Activated CD8-positive, alpha-beta memory T cell treated with anti-CD3 and anti-CD28 coated beads, Interleukin-2, amount 50 U/mL, for 48 hours (primary cell): ENCODE data around the gene MEX3B.
"Not testable (repeated sequence)": the region's sequence is repeated elsewhere in the genome, so short reads cannot be mapped to it uniquely, and the experiment has no call there.

Experiments
- DNase-seq: peaks from one replicate; pipeline ENCODE4 v3.0.0-alpha.2; 2020

Gene MEX3B

GRCh38 chr15:82047453-82048400, 1.9 kb upstream of the MEX3B start:
- no peak for DNase-seq

DNA sequence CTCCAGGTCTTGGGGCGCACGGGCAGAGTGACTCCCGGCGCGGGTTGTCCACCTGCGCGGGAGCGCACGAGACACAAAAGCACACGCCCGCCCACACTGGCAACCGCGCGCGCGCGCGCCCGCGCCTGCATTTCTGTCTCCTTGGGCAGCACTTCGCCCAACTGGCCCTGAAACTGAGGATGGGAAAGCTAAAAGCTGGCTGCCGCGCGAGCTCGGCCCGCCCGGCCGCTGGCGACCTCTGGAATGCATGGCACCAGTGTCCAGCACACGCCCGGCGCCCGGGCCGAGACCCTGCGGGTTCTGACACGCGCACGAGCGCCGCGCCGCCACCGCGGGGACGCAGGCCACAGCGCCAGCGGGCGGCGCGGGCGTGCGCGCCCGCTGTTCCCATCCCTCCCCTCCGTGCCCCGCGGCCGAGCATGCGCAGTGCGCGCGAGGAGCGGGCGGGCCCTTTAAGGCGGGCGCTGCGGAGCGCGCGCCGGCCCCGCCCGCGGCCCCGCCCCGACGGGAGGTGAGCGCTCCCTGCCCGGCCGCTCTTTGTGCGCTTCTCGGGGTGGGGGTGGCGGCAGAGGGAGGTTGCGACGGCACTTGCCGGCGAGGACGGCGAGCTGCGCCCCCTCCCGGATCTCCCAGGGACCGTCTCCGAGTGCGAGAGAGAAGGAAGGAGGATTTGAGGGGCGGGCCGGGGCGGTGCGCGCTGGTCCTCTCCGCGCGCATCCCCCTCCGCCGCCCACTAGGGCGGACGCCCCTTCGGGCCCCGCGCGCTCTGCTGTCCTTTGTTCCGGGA, 1.0 kb upstream of the MEX3B start:
- DNase-seq: peak; percentile 93

GRCh38 chr15:82045179-82045891, 483 bp downstream of the MEX3B start:
- peak; percentile 64 for DNase-seq

DNA sequence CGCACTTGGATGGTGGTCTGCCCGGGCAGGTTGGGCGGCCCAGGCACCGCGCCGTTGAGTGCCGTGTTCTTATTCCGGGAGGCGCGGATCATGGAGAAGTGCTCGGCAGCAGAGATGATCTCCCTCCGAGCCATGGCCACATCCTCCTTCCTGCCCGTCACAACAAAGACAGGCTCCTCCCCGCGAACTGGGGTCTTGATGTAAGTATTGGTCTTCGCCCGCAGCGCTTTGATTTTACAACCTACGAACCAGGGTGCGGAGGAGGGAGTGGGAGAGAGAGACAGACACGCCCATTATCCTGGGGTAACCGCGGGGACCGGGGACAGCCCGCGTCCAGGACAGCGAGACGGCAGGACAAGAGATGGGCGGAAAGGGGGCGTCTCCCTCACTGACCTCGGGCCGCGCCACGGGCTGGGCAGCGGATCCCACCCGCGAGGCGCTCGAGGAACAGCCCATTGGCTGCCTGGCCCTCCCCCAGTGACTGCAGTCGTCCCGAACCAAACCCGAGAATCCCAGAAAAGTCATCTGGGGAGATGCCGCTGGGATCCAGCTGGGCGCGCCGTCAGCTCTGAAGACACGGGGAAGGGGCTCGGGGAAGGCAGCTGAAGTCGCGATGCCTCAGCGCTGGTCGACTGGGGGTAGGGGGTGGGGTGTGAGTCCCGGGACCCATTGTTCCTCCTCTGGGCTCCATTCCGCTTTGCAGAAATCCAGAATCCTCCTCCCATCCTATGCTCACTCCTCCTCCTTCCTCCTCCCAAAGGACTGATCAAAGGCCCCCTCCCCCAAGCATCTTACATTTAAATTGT, 1.2 kb downstream of the MEX3B start:
- DNase-seq: peak; percentile 61

DNA sequence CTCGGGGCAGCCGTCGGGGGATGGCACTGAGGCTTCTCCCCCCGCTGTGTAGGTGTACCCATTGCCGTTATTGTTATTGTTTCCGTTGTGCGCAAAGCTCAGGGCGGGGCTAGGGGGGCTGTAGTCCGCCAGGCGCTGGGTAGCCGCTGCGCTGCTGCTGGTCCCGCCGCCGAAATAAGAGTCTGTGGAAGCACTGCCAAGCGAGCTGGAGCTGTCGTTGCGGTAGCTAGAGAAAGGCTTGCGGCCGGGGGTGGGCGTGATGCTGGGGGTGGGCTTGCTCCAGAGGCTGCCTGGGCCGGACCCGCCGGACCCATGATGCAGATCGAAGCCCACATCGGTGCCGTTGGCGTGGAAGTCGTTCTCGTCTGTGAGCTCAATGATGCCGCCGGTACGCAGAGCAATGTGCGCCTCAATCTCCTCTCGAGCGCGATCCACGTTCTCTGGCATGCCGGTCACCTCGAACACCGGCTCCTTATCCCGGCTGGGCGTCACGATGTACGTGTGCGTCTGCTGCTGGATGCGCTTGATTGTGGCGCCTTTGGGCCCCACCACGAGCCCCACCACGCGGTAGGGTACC, 1.9 kb downstream of the MEX3B start:
- no peak for DNase-seq

DNA sequence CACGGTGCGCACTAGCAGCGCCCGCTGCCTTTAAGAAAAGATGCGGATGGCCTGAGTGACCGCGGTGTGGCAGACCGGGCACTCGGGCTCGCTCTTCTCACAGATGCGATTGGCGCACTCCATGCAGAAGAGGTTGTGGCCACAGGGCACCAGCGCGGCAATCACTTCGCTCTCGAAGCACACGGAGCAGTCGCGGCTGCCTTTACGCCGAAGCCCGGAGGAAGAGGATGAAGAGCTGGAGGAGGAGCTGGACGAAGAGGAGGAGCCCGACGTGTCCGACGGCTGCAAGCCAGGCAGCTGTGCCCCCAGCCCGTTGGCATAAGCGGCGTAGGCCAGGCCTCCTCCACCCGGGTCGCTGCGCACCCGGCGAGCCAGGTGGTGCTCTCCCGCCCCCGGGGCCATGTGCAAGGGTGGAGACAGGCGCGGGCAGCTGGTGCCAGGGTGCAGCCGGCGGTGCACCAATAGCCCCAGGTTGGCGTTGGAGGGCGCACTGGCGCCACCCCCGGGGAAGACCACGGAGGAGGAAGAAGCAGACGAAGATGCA, 2.6 kb downstream of the MEX3B start:
- DNase-seq: no peak

DNA sequence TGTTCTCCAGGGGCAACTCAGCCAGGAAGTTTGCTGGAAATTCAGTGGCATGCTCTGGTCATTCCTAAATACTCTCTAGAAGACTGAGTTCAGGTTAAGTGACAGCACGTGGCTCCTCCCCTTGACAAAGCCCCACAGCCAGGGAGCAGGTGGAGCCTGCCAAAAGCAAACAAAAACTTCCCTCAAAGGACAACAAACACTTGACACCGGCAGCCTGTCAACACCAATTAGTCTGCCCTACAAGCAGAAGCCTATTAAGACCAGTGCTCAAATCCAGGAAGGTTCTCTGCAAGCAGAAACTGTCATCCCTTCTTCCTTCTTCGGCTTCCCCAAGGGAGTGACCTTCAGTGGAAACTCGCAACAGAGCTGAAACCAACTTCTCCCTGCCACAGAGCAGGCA, 5.0 kb downstream of the MEX3B start:
- DNase-seq: no peak

DNA sequence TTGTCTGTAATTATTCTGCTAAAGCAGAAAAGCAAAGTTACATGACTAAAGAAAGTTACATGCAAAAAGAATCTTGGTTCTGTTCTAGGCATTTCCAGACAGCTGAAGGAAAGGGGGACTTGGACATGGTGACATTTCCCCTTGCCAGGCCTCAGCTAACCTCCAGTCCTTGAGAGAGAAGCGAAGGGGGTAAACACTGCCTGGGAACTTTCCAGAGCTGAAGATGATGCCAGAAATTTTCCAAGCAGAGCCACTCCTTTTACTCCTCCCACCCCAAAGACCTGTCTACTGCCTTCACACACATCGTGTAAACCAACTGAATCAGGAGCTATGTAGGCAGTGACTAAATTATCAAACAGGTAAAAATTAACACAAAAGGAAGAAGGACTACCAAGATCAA, 5.4 kb downstream of the MEX3B start:
- no peak for DNase-seq

DNA sequence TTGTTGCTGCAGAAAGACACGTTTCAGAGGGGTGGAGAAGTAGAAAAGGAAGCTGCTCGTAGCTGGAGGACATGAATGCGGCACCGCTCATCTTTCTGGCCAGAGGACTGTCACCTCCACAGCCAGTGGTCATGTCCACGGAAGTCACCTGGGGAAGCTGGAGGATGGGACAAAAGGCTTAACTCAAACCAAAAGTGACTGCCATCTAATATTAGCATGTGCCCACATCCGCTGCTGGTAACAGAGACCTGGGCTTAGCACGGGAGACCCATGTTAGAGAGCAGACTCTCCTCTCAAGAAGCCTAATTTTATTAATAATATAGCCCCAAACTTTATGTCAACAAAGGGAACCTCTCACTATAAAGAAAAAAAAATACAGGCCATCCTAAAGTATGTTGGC, 5.9 kb downstream of the MEX3B start:
- no peak for DNase-seq

GRCh38 chr15:82036461-82036860, 9.4 kb downstream of the MEX3B start:
- DNase-seq: no peak

GRCh38 chr15:82031871-82032270, 13.9 kb downstream of the MEX3B start:
- no peak for DNase-seq

DNA sequence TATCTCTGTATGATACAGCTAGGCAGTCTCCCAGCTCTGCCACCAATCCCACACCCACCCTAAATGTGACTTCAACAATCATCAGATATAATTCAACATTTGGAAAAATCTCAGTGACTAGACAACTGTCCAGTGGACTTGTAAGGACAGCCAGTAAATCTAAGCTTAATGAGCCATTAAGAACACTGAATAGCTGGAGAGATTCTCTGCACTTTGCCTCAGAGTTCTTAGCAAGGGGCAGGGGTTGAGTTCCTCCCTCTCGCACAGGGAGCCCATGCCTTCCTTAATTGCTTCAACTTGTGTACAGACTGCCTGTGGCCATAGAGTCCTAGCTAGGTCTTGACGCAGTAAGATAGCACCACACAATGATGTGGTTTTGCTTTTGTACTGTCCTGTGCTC, 15.6 kb downstream of the MEX3B start:
- DNase-seq: no peak

GRCh38 chr15:82028163-82028562, 17.7 kb downstream of the MEX3B start:
- not testable (repeated sequence) for DNase-seq

- DNase-seq: no peak
These were observed 23.8 kb downstream of the MEX3B start for GRCh38 chr15:82021992-82022391.

- no peak for DNase-seq
These were observed 25.0 kb downstream of the MEX3B start for GRCh38 chr15:82020625-82021394.

- no peak for DNase-seq
These were observed 27.6 kb downstream of the MEX3B start for GRCh38 chr15:82018201-82018600.

- no peak for DNase-seq
These were observed 28.2 kb downstream of the MEX3B start for GRCh38 chr15:82017656-82018055.

DNA sequence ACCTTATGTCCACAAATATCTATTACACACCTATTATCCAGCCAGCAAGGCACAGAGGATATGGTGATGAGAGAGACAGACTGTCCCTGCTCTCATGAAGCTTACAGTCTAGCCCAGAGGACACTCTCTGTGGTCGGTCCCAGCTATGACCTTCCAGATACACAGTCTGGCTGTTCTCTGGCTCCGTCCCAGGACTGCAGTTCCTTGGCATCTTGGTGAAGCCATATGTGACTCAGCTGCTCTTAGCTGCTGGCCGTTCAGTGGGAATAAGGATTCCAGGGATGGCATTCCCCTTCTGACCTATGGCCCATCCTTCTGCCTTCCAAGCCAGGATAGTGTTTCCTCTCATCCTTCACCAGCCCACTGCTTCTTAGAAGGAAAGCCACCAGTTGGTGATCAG, 30.8 kb downstream of the MEX3B start:
- no peak for DNase-seq

- no peak for DNase-seq
These were observed 32.9 kb downstream of the MEX3B start for GRCh38 chr15:82012908-82013307.

DNA sequence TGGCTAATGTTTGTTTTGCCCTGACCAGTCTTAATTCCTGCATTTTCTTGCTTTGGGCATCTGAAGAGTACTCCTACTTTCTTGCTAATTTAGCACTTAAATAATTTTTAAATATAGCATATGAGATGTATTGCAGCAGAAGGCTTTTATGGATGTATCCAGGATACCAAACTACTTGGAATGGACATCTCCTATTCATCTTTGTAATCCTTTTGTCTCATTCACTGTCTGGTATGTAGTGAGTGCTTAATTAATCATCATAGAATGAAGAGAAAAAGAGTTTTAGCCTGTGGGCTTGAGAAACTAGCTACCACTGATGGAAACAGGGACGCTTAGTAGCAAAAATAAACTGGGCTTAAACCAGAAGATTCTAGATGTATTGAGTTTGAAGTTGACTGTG, 40.6 kb downstream of the MEX3B start:
- DNase-seq: no peak

DNA sequence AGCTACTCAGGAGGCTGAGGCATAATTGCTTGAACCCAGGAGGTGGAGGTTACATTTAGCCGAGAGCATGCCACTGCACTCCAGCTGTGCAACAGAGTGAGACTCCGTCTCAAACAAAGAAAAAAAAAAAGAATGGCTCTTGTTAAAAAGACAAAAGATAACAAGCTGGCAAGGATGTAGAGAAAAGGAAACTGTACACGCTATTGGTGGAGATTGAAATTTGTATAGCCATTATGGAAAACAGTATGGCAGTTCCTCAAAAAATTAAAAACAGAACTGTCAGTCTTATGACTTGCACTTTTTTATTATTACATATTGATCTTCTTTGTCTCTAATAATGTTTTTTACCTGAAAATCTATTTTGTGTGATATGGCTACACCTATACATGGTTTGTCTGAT, 41.9 kb downstream of the MEX3B start:
- no peak for DNase-seq
